ENCODE measurements around the gene LCLAT1.

The LCLAT1 gene

GRCh38 chr2:30455114-30455738 lies 8.2 kb downstream of the LCLAT1 start (continued):
- peak; percentile 38; the same call in 1 of the 2 replicates for TF ChIP-seq ZBTB17 (tag by site-specific recombination; IDR thresholded peaks at IDR 0.05)
- TF ChIP-seq ZNF600 (tag by site-specific recombination; IDR thresholded peaks at IDR 0.05), result peak; percentile 46; the same call in 1 of the 2 replicates
- TF ChIP-seq ZNF157 (tag by site-specific recombination; IDR thresholded peaks at IDR 0.05), result no peak
- no peak for TF ChIP-seq SP2 (tag by site-specific recombination; IDR thresholded peaks at IDR 0.05)
- no peak for TF ChIP-seq ATF2 (tag by site-specific recombination; IDR thresholded peaks at IDR 0.05; ENCODE audit: low read depth)
- no peak for TF ChIP-seq ZNF521 (tag by site-specific recombination; IDR thresholded peaks at IDR 0.05)
- TF ChIP-seq RBAK (tag by site-specific recombination; IDR thresholded peaks at IDR 0.05), result no peak
- no peak for TF ChIP-seq HOXC10 (CRISPR knock-in tag; IDR thresholded peaks at IDR 0.05)
- TF ChIP-seq PRDM10 (tag by site-specific recombination; IDR thresholded peaks at IDR 0.05), result peak; percentile 91
- no peak for TF ChIP-seq ZNF664 (tag by site-specific recombination; IDR thresholded peaks at IDR 0.05)
- no peak for TF ChIP-seq HOXA7 (CRISPR knock-in tag; IDR thresholded peaks at IDR 0.05; ENCODE audit: borderline replicate concordance)
- TF ChIP-seq ZNF423 (tag by site-specific recombination; IDR thresholded peaks at IDR 0.05), result no peak
- TF ChIP-seq KLF16 (tag by site-specific recombination; IDR thresholded peaks at IDR 0.05), result no peak
- no peak for TF ChIP-seq REPIN1 (tag by site-specific recombination; IDR thresholded peaks at IDR 0.05; ENCODE audit: low read depth)
- TF ChIP-seq ZNF324 (tag by site-specific recombination; IDR thresholded peaks at IDR 0.05), result no peak

GRCh38 chr2:30456106-30456505 lies 9.1 kb downstream of the LCLAT1 start:
- no peak overlapping the region for H3K27ac ChIP-seq (ENCODE audit: extremely low read depth, low read depth, low read length)
- peaks cover 28% of the 10 kb centered on the region for H3K4me1 ChIP-seq (ENCODE audit: control insufficient read depth, insufficient read depth, low read length)
- POLR2A ChIA-PET, result no interaction called here
- no peak overlapping the region for H3K4me3 ChIP-seq (ENCODE audit: low read depth, low read length)
- H3K36me3 ChIP-seq (ENCODE audit: control insufficient read depth in 2 of 2, insufficient read depth in 1 of 2, low read length in 2 of 2), result no peaks in the 10 kb centered on the region; a peak in 1 of 3 replicates
- H3K9me3 ChIP-seq (ENCODE audit: control insufficient read depth, insufficient read depth, low read depth, low read length), result no peaks in the 10 kb centered on the region
- CTCF ChIA-PET, result interaction anchor here (0.6 to 0.7 kb wide), 2 partner anchors 20 to 235 kb away, joined by 3 read pairs; no protein-coding TSS in a partner anchor
- TF ChIP-seq YY1 (tag by site-specific recombination; IDR thresholded peaks at IDR 0.05) (no peak), INSM2 (tag by site-specific recombination; IDR thresholded peaks at IDR 0.05) (no peak), ZNF626 (tag by site-specific recombination; IDR thresholded peaks at IDR 0.05) (no peak), ZNF174 (tag by site-specific recombination; IDR thresholded peaks at IDR 0.05) (no peak), ZNF302 (tag by site-specific recombination; IDR thresholded peaks at IDR 0.05; ENCODE audit: low read depth) (no peak), ZBTB26 (tag by site-specific recombination; optimal IDR thresholded peaks at IDR 0.05) (no peak), ZFP3 (tag by site-specific recombination; IDR thresholded peaks at IDR 0.05; ENCODE audit: low read depth) (no peak), ZNF596 (tag by site-specific recombination; IDR thresholded peaks at IDR 0.05) (no peak), ZBTB48 (tag by site-specific recombination; IDR thresholded peaks at IDR 0.05) (no peak), HOXD13 (CRISPR knock-in tag; IDR thresholded peaks at IDR 0.05; ENCODE audit: borderline replicate concordance) (no peak), ZNF398 (tag by site-specific recombination; IDR thresholded peaks at IDR 0.05) (no peak), BCL11B (tag by site-specific recombination; IDR thresholded peaks at IDR 0.05; ENCODE audit: low read depth) (no peak), KLF1 (tag by site-specific recombination; IDR thresholded peaks at IDR 0.05) (no peak)

Data from HEK293 (cell line).